ENCODE results near the gene LRBA. TPM values are rescaled to one million over a fixed set of nuclear protein-coding genes. Genes with fewer than 3 reads are reported as not detected.

Gene LRBA
- total and polyA plus RNA-seq, 2 donors (not counting 3 experiments of a cell fraction or from before 2014, with no cell fraction given): 18.0 to 35.1 TPM

GRCh38 chr4:150462743-150463142 lies 552.3 kb downstream of the LRBA start:
- H3K4me3 ChIP-seq (replicated peaks in 1 of 3; ENCODE audit: insufficient read depth in 1 of 3, low read depth in 1 of 3, low read length in 3 of 3): no peak overlapping the region
- H4K20me1 ChIP-seq (replicated peaks; ENCODE audit: control insufficient read depth, extremely low read depth, insufficient read depth, low read length): no peaks in the 10 kb centered on the region
- no peak overlapping the region for H2AFZ ChIP-seq (ENCODE audit: low read depth, low read length)
- H3K9ac ChIP-seq (replicated peaks; ENCODE audit: extremely low read depth, insufficient read depth, low read length): no peak overlapping the region
- H3K79me2 ChIP-seq (ENCODE audit: control insufficient read depth, insufficient read depth, low read length): no peaks in the 10 kb centered on the region
- H3K27me3 ChIP-seq (ENCODE audit: control insufficient read depth in 2 of 2, insufficient read depth in 2 of 2, low read length in 2 of 2): no peaks in the 10 kb centered on the region
- no peaks in the 10 kb centered on the region for H3K9me3 ChIP-seq (replicated peaks; ENCODE audit: control insufficient read depth, insufficient read depth, low read length)
- H3K4me1 ChIP-seq (ENCODE audit: control insufficient read depth, extremely low read depth, insufficient read depth, low read length): no peaks in the 10 kb centered on the region
- dilution Hi-C loops (cut with MboI; ENCODE audit: extremely low pct_ligation_motif_present, low sequenced_read_pairs) (no loop called here), intact Hi-C loops (cut with micrococcal nuclease) (no loop called here)
- no TSS peak for BruUV-seq (replicated peaks)
- DNase-seq (ENCODE audit: low read depth, low spot score) (no peak), FAIRE-seq (no peak)
- CTCF ChIA-PET: interaction anchor here (0.5 to 1.5 kb wide), 6 partner anchors 9 to 565 kb away, joined by 3 to 4 read pairs (median 4); no protein-coding TSS in a partner anchor
- H3K4me2 ChIP-seq (ENCODE audit: insufficient read depth, low read length): no peak overlapping the region
- no peaks in the 10 kb centered on the region for H3K36me3 ChIP-seq (ENCODE audit: control insufficient read depth in 2 of 2, extremely low read depth in 1 of 2, insufficient read depth in 2 of 2, low read length in 2 of 2)
- no peak overlapping the region for H3K27ac ChIP-seq (ENCODE audit: insufficient read depth, low read depth, low read length)
- TF ChIP-seq, protein P1, sequence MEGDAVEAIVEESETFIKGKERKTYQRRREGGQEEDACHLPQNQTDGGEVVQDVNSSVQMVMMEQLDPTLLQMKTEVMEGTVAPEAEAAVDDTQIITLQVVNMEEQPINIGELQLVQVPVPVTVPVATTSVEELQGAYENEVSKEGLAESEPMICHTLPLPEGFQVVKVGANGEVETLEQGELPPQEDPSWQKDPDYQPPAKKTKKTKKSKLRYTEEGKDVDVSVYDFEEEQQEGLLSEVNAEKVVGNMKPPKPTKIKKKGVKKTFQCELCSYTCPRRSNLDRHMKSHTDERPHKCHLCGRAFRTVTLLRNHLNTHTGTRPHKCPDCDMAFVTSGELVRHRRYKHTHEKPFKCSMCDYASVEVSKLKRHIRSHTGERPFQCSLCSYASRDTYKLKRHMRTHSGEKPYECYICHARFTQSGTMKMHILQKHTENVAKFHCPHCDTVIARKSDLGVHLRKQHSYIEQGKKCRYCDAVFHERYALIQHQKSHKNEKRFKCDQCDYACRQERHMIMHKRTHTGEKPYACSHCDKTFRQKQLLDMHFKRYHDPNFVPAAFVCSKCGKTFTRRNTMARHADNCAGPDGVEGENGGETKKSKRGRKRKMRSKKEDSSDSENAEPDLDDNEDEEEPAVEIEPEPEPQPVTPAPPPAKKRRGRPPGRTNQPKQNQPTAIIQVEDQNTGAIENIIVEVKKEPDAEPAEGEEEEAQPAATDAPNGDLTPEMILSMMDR (IDR thresholded peaks at IDR 0.05; ENCODE audit: extremely low read depth in 1 of 2, insufficient read depth in 1 of 2, low read depth in 1 of 2, low read length in 2 of 2): no peak
- TF ChIP-seq, protein P2, sequence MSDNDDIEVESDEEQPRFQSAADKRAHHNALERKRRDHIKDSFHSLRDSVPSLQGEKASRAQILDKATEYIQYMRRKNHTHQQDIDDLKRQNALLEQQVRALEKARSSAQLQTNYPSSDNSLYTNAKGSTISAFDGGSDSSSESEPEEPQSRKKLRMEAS (IDR thresholded peaks at IDR 0.05; ENCODE audit: insufficient read depth, insufficient read length): no peak
- TF ChIP-seq POLR2AphosphoS5 (IDR thresholded peaks at IDR 0.05; ENCODE audit: insufficient read depth, low read depth, low read length) (no peak), GATA2 (IDR thresholded peaks at IDR 0.05; ENCODE audit: insufficient read depth, insufficient read length, low read depth, low read length) (no peak), FOS (IDR thresholded peaks at IDR 0.05; ENCODE audit: borderline replicate concordance, insufficient read depth, low read length) (no peak), MYC (IDR thresholded peaks at IDR 0.05; ENCODE audit: low read depth, low read length) (no peak), POLR2A (IDR thresholded peaks at IDR 0.05; ENCODE audit: low read depth, low read length) (no peak), EZH2 (IDR thresholded peaks at IDR 0.05; ENCODE audit: borderline replicate concordance, low read depth, low read length, severe bottlenecking) (no peak), JUN (IDR thresholded peaks at IDR 0.05; ENCODE audit: borderline replicate concordance, insufficient read depth, insufficient read length, low read depth) (no peak)
- POLR2A ChIA-PET: no interaction called here
- no peaks in the 10 kb centered on the region for H3K9me1 ChIP-seq (replicated peaks; ENCODE audit: control insufficient read depth, extremely low read depth, insufficient read depth, low read length)
